GM13977 (cell line): ENCODE measurements around the gene LSP1.

Experiments used
- DNase-seq: peaks from one replicate; pipeline ENCODE4 v3.0.0; 2012; ENCODE audit warnings: low spot score
- CTCF ChIP-seq: IDR thresholded peaks from 2 replicates; pipeline ENCODE4 v1.5.1; 2012; ENCODE audit warnings: mild to moderate bottlenecking, control low read depth; ENCODE audit not compliant: insufficient read depth; ENCODE audit errors: extremely low read depth, missing control alignments
- in situ Hi-C: fragments of 300-500 bp; cut with MboI; formaldehyde crosslinking; loops from one replicate; pipeline ENCODE4 v1.12.0; 2022; ENCODE audit warnings: low sequenced_read_pairs, low pct_unique_long_range_greater_than_20kb, mixed read lengths, inconsistent platforms; ENCODE audit not compliant: unreplicated experiment

The LSP1 gene

GRCh38 chr11:1832211-1832919, 20.5 kb upstream of the LSP1 start:
- DNase-seq: peak; percentile 90
- in situ Hi-C loops: no loop called here
- TF ChIP-seq CTCF: peak; percentile 89

- peak; percentile 1 for TF ChIP-seq CTCF
- DNase-seq: no peak
- in situ Hi-C loops: no loop called here
These were observed 20.0 kb upstream of the LSP1 start for GRCh38 chr11:1832920-1833295.

- DNase-seq: no peak
- no peak for TF ChIP-seq CTCF
- in situ Hi-C loops: no loop called here
These were observed 18.7 kb upstream of the LSP1 start for GRCh38 chr11:1834062-1834610.

GRCh38 chr11:1834779-1835670, 17.9 kb upstream of the LSP1 start, which contains the start of gene SYT8:
SYT8 (plus strand) TSS chr11:1834990; CDS start chr11:1835106, 116 bp downstream.
- no peak for DNase-seq
- no peak for TF ChIP-seq CTCF
- in situ Hi-C loops: no loop called here

- no peak for TF ChIP-seq CTCF
- no peak for DNase-seq
- in situ Hi-C loops: no loop called here
These were observed 17.2 kb upstream of the LSP1 start for GRCh38 chr11:1835671-1836010.

- TF ChIP-seq CTCF: no peak
- no peak for DNase-seq
- in situ Hi-C loops: no loop called here
These were observed 16.6 kb upstream of the LSP1 start for GRCh38 chr11:1836011-1836945.
